ENCODE measurements around the gene TMEM131. TPM values are rescaled to one million over a fixed set of nuclear protein-coding genes. Genes with fewer than 3 reads are reported as not detected.

Gene TMEM131
- total RNA-seq, 1 donor from 2014 or later, result 41.3 TPM

DNA sequence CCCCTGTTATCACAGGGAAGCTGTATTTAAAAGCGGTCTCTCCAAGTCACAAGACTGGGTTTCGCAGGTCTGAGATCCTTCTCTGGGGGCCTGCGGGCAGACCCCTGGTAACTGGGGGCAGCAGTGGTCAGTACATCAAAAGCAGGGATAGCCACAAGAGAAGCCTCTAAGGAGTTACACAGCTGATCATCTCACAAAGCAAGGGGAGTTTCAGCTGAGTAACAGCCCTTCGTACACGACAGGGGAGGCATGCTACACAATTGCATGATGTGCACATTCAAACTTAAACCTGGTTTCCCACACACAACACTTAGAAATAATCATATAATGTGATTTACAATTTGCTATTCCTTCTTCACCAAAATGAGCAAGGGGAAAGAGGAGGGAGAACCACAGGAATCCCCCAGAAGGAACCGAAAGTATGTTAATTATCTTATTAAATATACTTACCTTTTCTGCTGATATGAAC is 87.5 kb downstream of the TMEM131 start:
- no peaks in the 10 kb centered on the region for H3K27me3 Mint-ChIP-seq
- peaks cover 11% of the 10 kb centered on the region for H3K9me3 Mint-ChIP-seq
- H3K4me3 Mint-ChIP-seq, result no peak overlapping the region
- H3K4me1 Mint-ChIP-seq (ENCODE audit: unreplicated experiment), result peaks cover 13% of the 10 kb centered on the region
- TF ChIP-seq, protein P1, sequence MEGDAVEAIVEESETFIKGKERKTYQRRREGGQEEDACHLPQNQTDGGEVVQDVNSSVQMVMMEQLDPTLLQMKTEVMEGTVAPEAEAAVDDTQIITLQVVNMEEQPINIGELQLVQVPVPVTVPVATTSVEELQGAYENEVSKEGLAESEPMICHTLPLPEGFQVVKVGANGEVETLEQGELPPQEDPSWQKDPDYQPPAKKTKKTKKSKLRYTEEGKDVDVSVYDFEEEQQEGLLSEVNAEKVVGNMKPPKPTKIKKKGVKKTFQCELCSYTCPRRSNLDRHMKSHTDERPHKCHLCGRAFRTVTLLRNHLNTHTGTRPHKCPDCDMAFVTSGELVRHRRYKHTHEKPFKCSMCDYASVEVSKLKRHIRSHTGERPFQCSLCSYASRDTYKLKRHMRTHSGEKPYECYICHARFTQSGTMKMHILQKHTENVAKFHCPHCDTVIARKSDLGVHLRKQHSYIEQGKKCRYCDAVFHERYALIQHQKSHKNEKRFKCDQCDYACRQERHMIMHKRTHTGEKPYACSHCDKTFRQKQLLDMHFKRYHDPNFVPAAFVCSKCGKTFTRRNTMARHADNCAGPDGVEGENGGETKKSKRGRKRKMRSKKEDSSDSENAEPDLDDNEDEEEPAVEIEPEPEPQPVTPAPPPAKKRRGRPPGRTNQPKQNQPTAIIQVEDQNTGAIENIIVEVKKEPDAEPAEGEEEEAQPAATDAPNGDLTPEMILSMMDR (conservative IDR thresholded peaks at IDR 0.05), result no peak
- H3K27ac Mint-ChIP-seq, result no peak overlapping the region
- no peak for DNase-seq (ENCODE audit: extremely low spot score, unreplicated experiment)
- peaks cover 47% of the 10 kb centered on the region for H3K36me3 Mint-ChIP-seq

DNA sequence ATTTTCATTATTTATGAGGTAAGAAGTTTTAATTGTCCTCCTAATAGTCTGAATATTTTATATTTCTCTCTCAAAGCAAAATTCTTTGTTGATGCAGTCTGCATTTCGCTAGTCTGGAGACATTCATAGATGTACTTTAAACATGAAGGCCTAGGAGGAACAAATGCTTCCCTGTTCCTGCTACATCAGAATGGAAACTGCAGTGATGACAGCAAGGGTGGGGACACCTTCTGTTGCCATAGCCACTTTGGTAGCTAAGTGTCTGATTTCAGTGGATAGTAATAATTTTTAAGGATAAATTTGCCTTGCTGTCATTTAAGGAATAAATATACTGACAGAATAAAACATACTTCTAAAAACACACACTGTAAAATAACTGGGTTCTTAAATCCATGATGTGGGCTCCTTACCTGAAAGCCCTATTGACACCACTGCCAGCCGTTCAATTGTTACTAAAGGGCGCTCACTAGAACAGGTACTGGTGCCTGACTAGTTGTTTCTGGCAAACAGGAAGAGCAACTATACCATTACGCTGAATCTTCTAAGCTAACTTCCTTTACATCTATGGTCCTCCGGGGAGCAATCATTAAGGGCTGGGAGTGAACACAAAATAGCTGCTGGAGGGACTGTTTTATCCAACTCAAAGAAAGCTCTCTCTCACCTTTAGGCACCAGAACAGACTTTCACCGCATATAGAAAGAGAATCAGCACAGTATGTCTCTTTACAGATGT is 88.2 kb downstream of the TMEM131 start:
- H3K27ac Mint-ChIP-seq, result no peak overlapping the region
- H3K4me3 Mint-ChIP-seq, result no peak overlapping the region

DNA sequence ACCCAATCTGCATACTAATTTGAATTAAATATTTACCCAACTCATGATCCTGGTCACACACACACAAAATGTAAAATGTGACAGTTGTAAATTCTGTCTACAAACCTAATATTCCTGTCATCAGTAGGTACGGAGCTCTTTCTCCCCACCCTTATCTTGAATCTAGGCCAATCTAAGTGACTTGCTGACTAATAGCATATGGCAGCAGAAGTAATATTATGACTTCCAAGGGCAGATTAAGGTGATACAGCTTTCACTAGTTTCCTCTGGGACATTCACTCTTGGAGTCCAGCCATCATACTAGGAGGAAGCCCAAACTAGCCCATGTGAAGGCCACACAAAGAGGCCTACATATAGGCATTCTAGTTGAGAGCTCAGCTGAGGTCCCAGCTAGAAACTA is 89.4 kb downstream of the TMEM131 start:
- Mint-ChIP-seq H3K4me3 (no peak overlapping the region), H3K27me3 (no peaks in the 10 kb centered on the region), H3K9me3 (peaks cover 11% of the 10 kb centered on the region), H3K27ac (no peak overlapping the region), H3K36me3 (peaks cover 44% of the 10 kb centered on the region), H3K4me1 (ENCODE audit: unreplicated experiment) (peaks cover 10% of the 10 kb centered on the region)
- TF ChIP-seq, protein P1 (conservative IDR thresholded peaks at IDR 0.05), result no peak
- DNase-seq (ENCODE audit: extremely low spot score, unreplicated experiment), result no peak

More for the DNA sequence above, 88.2 kb downstream of the TMEM131 start:
- no peaks in the 10 kb centered on the region for H3K27me3 Mint-ChIP-seq
- DNase-seq (ENCODE audit: extremely low spot score, unreplicated experiment), result no peak
- H3K4me1 Mint-ChIP-seq (ENCODE audit: unreplicated experiment), result peaks cover 10% of the 10 kb centered on the region
- peaks cover 49% of the 10 kb centered on the region for H3K36me3 Mint-ChIP-seq
- H3K9me3 Mint-ChIP-seq, result peaks cover 11% of the 10 kb centered on the region
- TF ChIP-seq, protein P1 (conservative IDR thresholded peaks at IDR 0.05), result no peak

DNA sequence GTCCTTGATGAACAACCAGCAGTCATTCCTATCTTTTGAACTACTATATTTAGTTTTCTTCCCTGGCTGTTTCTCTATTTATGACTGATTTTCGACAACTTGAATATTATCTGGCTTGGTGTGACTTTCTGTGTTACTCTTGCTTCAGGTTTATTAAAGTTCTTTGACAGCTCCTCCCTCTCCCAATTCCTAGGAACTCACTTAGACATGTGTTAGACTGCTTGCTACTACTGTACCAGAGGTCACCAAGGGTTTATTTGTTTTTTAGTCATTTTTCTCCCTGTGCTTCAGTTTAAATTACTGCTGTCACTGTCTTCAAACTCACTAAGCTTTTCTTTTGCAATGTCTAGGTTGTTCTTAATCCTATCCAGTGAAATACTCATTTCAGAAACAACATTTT is 90.5 kb downstream of the TMEM131 start:
- H3K27me3 Mint-ChIP-seq, result no peaks in the 10 kb centered on the region
- no peak overlapping the region for H3K27ac Mint-ChIP-seq
- no peak for DNase-seq (ENCODE audit: extremely low spot score, unreplicated experiment)
- peaks cover 6% of the 10 kb centered on the region for H3K9me3 Mint-ChIP-seq
- TF ChIP-seq, protein P1 (conservative IDR thresholded peaks at IDR 0.05), result no peak
- H3K4me1 Mint-ChIP-seq (ENCODE audit: unreplicated experiment), result peaks cover 10% of the 10 kb centered on the region
- peaks cover 38% of the 10 kb centered on the region for H3K36me3 Mint-ChIP-seq
- H3K4me3 Mint-ChIP-seq, result no peak overlapping the region

DNA sequence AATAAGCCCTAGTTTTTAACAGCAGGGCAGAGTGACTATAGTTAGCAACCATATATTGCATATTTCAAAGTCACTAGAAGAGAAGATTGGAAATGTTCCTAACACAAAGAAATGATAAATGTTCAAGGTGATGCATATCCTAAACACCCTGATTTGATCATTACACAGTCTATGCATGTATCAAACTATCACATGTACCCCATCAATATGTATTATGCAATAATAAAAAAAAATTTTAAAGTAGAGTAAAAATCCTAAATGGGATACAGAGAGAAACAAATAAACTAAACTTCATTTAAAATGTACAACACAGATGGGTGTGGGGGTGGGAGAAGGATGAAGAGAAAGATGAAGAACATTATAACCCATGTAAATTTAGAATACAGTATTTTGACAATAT is 93.9 kb downstream of the TMEM131 start:
- peaks cover 31% of the 10 kb centered on the region for H3K36me3 Mint-ChIP-seq
- H3K4me1 Mint-ChIP-seq (ENCODE audit: unreplicated experiment), result no peaks in the 10 kb centered on the region
- H3K4me3 Mint-ChIP-seq, result no peak overlapping the region
- DNase-seq (ENCODE audit: extremely low spot score, unreplicated experiment), result no peak
- H3K27me3 Mint-ChIP-seq, result no peaks in the 10 kb centered on the region
- H3K9me3 Mint-ChIP-seq, result peaks cover 6% of the 10 kb centered on the region
- TF ChIP-seq, protein P1 (conservative IDR thresholded peaks at IDR 0.05), result no peak
- H3K27ac Mint-ChIP-seq, result no peak overlapping the region

Data from type B pancreatic cell (in vitro differentiated cells).